ENCODE results near the gene RELA.

RELA gene

DNA sequence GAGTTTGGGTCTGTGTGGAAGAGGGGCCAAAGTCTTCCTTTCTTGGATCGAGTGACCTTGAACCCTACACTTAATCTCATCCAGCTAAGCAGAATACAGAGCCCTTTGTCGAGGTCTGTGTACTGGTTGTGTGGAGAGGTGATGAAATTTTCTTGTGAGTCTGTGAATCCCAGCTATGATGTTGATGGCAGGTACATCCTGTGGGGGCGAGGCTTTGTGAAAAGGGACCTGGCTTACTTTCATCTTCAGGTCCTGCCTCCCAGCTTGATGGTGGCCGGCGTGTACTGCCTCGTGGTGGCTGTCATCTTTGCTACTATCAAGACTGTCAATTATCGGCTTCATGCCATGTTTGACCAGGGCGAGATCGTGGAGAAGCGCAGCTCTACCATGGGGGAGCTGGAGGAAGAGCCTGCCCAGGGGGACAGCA, 46.1 kb downstream of the RELA start:
- no peak overlapping the region for H3K27ac ChIP-seq
- no peak overlapping the region for H3K9ac ChIP-seq
- H3K4me1 ChIP-seq: peaks cover 5% of the 10 kb centered on the region
- TF ChIP-seq, protein P1, sequence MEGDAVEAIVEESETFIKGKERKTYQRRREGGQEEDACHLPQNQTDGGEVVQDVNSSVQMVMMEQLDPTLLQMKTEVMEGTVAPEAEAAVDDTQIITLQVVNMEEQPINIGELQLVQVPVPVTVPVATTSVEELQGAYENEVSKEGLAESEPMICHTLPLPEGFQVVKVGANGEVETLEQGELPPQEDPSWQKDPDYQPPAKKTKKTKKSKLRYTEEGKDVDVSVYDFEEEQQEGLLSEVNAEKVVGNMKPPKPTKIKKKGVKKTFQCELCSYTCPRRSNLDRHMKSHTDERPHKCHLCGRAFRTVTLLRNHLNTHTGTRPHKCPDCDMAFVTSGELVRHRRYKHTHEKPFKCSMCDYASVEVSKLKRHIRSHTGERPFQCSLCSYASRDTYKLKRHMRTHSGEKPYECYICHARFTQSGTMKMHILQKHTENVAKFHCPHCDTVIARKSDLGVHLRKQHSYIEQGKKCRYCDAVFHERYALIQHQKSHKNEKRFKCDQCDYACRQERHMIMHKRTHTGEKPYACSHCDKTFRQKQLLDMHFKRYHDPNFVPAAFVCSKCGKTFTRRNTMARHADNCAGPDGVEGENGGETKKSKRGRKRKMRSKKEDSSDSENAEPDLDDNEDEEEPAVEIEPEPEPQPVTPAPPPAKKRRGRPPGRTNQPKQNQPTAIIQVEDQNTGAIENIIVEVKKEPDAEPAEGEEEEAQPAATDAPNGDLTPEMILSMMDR (IDR thresholded peaks at IDR 0.05): no peak
- no peaks in the 10 kb centered on the region for H3K27me3 ChIP-seq (ENCODE audit: control insufficient read depth, insufficient read depth, low read length)
- no peaks in the 10 kb centered on the region for H3K36me3 ChIP-seq (ENCODE audit: control insufficient read depth, insufficient read depth, low read length)
- no peaks in the 10 kb centered on the region for H3K79me2 ChIP-seq
- H2AFZ ChIP-seq: no peak overlapping the region
- no peaks in the 10 kb centered on the region for H3K9me3 ChIP-seq (ENCODE audit: control insufficient read depth, low read length)
- H3K4me2 ChIP-seq (ENCODE audit: low read length): peak overlapping the region; percentile 66
- H3K4me3 ChIP-seq (ENCODE audit: low read depth, low read length): peak overlapping the region; percentile 67

DNA sequence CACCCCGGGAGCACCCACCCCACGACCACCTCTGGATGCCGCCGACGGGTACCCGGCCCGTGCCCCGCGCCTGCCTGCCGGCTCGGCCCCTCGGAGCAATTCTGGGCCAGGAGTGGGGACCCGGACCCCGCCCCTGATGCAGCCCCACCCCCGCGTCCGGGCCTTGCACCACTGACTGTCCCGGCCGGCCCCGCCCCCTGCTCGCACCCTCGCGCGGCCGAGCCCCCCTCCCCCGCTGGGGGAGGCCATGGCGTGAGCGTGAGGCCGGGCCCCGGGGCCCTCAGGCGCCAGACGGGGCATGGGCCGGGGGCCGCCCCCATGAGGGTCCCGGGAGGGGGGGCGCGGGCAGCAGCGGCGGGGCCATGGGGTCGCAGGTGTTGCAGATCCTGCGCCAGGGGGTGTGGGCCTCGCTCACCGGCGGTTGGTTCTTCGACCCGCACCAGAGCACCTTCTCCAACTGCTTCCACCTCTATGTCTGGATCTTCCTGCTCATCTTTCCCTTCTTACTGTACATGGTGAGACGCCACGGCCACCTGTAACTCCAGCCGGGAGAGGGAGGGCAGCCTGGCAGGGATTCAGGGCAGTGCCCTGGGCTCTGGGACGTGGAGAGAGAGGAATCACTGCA, 46.7 kb downstream of the RELA start:
- Histone ChIP-seq H3K4me2 (ENCODE audit: low read length) (peak overlapping the region; percentile 66), H3K27ac (peak overlapping the region; percentile 80), H3K4me1 (peaks cover 5% of the 10 kb centered on the region), H3K36me3 (ENCODE audit: control insufficient read depth, insufficient read depth, low read length) (no peaks in the 10 kb centered on the region), H3K4me3 (ENCODE audit: low read depth, low read length) (peak overlapping the region; percentile 67), H2AFZ (no peak overlapping the region), H3K79me2 (no peaks in the 10 kb centered on the region), H3K9me3 (ENCODE audit: control insufficient read depth, low read length) (no peaks in the 10 kb centered on the region), H3K27me3 (ENCODE audit: control insufficient read depth, insufficient read depth, low read length) (no peaks in the 10 kb centered on the region), H3K9ac (no peak overlapping the region)
- TF ChIP-seq, protein P1 (IDR thresholded peaks at IDR 0.05): no peak

DNA sequence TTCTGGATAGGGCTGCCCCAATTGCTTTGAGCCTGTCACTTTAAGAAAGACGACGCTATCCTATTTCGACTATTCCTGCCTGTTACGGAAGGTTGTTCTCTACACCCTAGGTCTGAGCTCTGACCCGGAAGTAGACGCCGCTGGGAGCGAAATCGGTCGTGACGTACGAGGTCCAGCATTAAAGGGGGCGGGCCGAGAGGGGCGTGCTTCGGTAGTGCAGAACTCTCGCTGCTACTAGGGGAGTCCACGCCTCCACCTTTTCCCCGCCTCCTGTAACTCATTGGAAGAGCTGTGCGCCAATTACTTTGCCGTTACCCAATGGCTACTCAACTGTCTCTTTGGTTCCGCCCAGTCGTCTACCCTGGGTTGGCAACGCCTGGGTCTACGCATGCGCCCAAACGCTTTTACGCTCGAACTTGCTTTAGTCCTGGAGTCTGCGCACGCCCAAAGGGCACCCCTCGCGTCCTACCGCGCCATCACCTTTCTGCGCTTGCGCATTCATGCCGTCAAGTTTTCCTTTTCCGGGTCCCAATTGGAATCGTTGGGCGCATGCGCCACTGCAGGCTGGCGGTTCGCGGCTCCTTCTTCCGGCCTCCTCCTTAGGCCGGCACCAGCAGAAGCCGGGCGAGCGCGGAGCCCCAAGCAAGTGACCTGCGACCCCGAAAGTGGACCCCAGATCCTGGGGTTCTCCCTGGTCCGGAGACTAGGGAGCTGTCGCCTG, 47.3 kb downstream of the RELA start, which contains the start of gene PCNX3:
TSS of gene PCNX3 (plus strand) at position 548 of the 721 bp plus-strand sequence. CDS start 536 bp downstream, outside the sequence.
- TF ChIP-seq, protein P1 (IDR thresholded peaks at IDR 0.05): no peak
- Histone ChIP-seq H3K79me2 (no peaks in the 10 kb centered on the region), H3K4me2 (ENCODE audit: low read length) (peak within 1 kb of the TSS; percentile 85), H3K9me3 (ENCODE audit: control insufficient read depth, low read length) (no peaks in the 10 kb centered on the region), H3K27ac (peak within 1 kb of the TSS; percentile 80), H3K27me3 (ENCODE audit: control insufficient read depth, insufficient read depth, low read length) (no peaks in the 10 kb centered on the region), H3K4me1 (peaks cover 5% of the 10 kb centered on the region), H2AFZ (peak within 1 kb of the TSS; percentile 59), H3K36me3 (ENCODE audit: control insufficient read depth, insufficient read depth, low read length) (no peaks in the 10 kb centered on the region), H3K4me3 (ENCODE audit: low read depth, low read length) (peak within 1 kb of the TSS; percentile 77), H3K9ac (peak within 1 kb of the TSS; percentile 11)

DNA sequence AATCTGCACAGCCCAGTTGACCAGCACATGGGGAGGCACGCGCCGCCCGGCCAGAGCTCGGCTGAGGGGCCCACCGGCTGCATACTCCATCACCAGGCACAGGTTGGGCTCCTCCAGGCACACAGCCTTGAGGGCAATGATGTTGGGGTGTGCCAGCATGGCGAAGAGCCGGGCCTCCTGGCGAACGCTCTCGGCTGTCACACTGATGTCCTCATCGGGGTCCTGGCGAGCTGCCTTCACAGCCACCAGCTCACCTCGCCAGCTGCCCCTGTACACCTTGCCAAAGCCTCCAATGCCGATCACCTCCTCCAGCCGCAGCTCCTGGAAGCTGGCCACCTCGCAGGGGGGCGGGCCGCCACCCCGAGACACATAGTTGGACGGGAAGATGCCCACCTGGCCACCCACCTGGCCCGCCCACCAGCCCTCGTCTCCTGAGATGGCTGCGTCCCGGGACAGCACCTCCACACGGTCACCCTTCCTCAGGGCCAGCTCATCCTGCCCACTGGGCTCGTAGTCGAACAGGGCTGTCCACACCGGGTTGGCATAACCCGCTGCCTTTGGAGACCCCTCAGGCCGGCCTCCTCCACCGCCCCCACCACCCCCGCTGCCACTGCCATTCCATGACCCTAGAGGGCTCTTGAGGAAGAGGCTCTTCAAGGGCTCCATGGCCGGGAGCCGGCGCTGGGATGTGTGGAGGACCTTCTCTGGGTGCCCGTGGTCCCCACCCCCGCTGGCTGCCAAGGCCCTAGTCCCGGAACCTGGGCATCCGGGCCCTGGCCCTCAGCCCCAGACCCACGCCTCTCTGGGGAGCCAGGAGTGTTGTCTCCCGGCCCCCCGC, 49.4 kb downstream of the RELA start:
- peak overlapping the region; percentile 85 for H3K4me2 ChIP-seq (ENCODE audit: low read length)
- peak overlapping the region; percentile 77 for H3K4me3 ChIP-seq (ENCODE audit: low read depth, low read length)
- H3K79me2 ChIP-seq: no peaks in the 10 kb centered on the region
- H3K9ac ChIP-seq: no peak overlapping the region
- H3K27ac ChIP-seq: peak overlapping the region; percentile 80
- H3K4me1 ChIP-seq: peaks cover 5% of the 10 kb centered on the region
- peak overlapping the region; percentile 59 for H2AFZ ChIP-seq
- TF ChIP-seq, protein P1 (IDR thresholded peaks at IDR 0.05): no peak
- no peaks in the 10 kb centered on the region for H3K27me3 ChIP-seq (ENCODE audit: control insufficient read depth, insufficient read depth, low read length)
- no peaks in the 10 kb centered on the region for H3K9me3 ChIP-seq (ENCODE audit: control insufficient read depth, low read length)
- H3K36me3 ChIP-seq (ENCODE audit: control insufficient read depth, insufficient read depth, low read length): no peaks in the 10 kb centered on the region
